Esophagus squamous epithelium (tissue), 4 donors: ENCODE results near the gene CDC25C.

Source experiments
- POLR2A ChIP-seq, 4 donors: fragments of 450-650 bp; IDR thresholded peaks; one replicate each; pipeline ENCODE4 v1.6.1; 2017; ENCODE audit warnings: antibody characterized with exemption in 4 of 4, mild to moderate bottlenecking in 4 of 4, moderate library complexity in 3 of 4
- TF ChIP-seq, protein P1 (sequence below), 6 experiments: fragments of 450-650 bp in 4 of 6; fragments of 200-600 bp in 2 of 6; sonication (generic) in 2 of 6; IDR thresholded peaks; one replicate each; pipeline ENCODE4 v1.5.1; 2016 to 2019; ENCODE audit warnings: antibody characterized with exemption in 6 of 6, mild to moderate bottlenecking in 4 of 6, moderate library complexity in 4 of 6

DNA sequence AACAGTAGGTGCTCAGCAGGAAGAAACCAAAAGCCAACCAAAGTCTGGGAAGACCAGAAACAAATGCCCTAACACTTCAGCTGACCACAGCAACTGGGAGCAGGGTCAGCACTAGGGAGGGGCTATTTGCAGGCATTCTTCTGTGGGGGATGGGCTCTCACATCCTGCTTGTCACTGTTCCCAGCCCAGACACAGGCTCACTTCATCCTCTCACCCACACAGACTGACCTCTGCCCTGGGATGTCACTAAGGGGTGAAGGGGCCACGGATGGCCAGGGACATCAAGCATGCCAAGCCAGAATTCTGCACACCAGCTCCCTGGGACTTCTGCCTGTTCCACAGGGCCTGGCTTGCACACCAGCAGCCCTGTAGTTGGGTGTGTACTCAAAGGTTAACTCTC is 85.9 kb downstream of the CDC25C start:
- TF ChIP-seq, protein P1, sequence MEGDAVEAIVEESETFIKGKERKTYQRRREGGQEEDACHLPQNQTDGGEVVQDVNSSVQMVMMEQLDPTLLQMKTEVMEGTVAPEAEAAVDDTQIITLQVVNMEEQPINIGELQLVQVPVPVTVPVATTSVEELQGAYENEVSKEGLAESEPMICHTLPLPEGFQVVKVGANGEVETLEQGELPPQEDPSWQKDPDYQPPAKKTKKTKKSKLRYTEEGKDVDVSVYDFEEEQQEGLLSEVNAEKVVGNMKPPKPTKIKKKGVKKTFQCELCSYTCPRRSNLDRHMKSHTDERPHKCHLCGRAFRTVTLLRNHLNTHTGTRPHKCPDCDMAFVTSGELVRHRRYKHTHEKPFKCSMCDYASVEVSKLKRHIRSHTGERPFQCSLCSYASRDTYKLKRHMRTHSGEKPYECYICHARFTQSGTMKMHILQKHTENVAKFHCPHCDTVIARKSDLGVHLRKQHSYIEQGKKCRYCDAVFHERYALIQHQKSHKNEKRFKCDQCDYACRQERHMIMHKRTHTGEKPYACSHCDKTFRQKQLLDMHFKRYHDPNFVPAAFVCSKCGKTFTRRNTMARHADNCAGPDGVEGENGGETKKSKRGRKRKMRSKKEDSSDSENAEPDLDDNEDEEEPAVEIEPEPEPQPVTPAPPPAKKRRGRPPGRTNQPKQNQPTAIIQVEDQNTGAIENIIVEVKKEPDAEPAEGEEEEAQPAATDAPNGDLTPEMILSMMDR (IDR thresholded peaks at IDR 0.05): no peak
- no peak for TF ChIP-seq POLR2A (IDR thresholded peaks at IDR 0.05)
